ENCODE results near the gene BPGM.

DNA sequence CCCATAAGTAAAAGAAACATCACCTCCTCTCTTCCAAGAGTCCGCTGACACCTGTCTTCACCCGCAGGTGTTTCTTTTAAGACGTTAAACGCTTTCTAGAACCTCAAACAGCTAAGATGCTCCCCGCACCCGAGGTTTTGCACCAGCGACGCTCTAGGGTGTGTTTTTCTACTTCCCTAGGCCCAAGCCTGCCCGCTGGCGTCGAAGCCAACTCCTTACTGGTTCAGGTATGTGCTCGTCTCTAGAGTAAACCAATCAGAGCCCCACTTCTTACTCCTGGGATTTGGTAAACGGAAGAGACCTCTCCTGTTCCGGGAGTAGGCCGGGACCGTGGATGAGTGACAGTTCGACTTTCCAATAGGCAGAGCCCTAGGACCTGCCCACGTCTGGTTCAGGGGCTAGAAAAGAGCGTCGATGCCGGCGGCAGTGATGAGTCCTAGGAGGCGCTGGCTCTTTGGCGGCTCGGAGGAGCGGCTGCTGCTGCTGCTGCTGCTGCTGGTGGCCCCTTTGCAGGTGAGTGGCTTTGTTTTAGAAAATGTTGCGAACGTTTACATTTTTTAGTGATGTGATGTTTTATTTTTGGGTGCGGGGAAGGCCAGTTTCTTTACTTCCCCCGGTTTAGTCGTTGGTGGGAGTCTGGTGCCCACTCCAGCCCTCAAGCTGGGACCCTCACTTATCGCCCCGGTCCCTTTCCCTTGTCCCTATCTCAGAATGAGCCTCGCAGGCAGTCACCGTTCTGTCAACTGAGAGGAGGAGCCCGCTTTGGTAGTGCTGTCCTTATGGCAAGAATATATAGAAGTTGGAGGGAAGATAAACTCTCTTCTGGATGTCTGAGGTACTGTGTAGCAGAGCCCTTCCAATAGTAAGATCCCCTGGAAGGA is at the start of gene BPGM:
- no peak for TF ChIP-seq EZH2 (IDR thresholded peaks at IDR 0.05; ENCODE audit: borderline replicate concordance, insufficient read depth, low read depth, low read length, poor library complexity, severe bottlenecking)
- TF ChIP-seq, protein P1, sequence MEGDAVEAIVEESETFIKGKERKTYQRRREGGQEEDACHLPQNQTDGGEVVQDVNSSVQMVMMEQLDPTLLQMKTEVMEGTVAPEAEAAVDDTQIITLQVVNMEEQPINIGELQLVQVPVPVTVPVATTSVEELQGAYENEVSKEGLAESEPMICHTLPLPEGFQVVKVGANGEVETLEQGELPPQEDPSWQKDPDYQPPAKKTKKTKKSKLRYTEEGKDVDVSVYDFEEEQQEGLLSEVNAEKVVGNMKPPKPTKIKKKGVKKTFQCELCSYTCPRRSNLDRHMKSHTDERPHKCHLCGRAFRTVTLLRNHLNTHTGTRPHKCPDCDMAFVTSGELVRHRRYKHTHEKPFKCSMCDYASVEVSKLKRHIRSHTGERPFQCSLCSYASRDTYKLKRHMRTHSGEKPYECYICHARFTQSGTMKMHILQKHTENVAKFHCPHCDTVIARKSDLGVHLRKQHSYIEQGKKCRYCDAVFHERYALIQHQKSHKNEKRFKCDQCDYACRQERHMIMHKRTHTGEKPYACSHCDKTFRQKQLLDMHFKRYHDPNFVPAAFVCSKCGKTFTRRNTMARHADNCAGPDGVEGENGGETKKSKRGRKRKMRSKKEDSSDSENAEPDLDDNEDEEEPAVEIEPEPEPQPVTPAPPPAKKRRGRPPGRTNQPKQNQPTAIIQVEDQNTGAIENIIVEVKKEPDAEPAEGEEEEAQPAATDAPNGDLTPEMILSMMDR (IDR thresholded peaks at IDR 0.05), result peak; percentile 9
